ENCODE measurements around the gene ACTN3.
"Not testable (repeated sequence)": the region's sequence is repeated elsewhere in the genome, so short reads cannot be mapped to it uniquely, and the experiment has no call there.

The ACTN3 gene

DNA sequence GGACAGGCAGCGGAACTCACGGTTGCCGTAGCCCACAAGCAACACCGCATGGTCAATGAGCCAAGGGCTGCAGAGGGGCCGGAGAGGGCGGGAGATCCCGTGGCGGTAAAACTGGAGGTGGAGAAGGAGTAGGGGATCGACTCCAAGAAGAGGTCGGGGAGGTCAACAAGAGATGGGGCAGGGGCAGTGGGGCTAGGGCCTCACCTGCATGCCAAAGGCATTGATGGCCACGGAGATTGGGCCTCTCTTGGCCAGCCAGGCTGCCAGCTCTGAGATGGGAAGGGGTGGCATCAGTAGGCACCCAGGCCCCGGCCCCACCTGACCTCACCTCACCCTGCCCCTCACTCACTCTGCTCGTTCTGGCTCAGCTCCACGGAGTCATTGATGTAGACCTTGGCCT is 17.8 kb downstream of the ACTN3 start:
- DNase-seq (ENCODE audit: low read depth, low spot score): no peak

DNA sequence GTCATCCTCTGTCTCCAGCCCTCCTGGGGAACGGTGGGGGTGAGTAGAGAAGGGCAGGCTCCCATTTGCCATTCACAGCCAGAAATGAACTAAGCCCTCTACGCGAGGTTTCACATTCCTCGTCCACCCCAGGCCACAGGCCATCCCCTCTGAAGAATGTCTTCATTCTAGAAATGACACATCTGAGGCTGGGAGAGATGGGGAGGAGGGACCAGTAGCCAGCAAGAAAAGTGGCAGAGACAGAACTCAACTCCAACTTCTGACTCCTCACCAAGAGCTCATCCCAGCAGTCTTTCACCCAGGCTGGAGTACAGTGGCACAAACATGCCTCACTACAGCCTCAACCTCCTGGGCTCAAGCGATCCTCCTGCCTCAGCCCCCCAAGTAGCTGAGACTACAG is 18.3 kb downstream of the ACTN3 start:
- no peak for DNase-seq (ENCODE audit: low read depth, low spot score)

GRCh38 chr11:66566221-66566620 is 19.5 kb downstream of the ACTN3 start:
- DNase-seq (ENCODE audit: low read depth, low spot score): no peak

GRCh38 chr11:66567787-66568123 is 21.1 kb downstream of the ACTN3 start:
- no peak for DNase-seq (ENCODE audit: low read depth, low spot score)

- DNase-seq (ENCODE audit: low read depth, low spot score): no peak
Observed at GRCh38 chr11:66568124-66568916, 21.6 kb downstream of the ACTN3 start, which contains the start of gene CTSF. Gene CTSF (minus strand): TSS chr11:66568606. CDS start chr11:66568486, 120 bp downstream.

- no peak for DNase-seq (ENCODE audit: low read depth, low spot score)
Observed at GRCh38 chr11:66569076-66569475, 22.4 kb downstream of the ACTN3 start.

- DNase-seq (ENCODE audit: low read depth, low spot score): no peak
Observed at GRCh38 chr11:66570079-66570849, 23.6 kb downstream of the ACTN3 start.

DNA sequence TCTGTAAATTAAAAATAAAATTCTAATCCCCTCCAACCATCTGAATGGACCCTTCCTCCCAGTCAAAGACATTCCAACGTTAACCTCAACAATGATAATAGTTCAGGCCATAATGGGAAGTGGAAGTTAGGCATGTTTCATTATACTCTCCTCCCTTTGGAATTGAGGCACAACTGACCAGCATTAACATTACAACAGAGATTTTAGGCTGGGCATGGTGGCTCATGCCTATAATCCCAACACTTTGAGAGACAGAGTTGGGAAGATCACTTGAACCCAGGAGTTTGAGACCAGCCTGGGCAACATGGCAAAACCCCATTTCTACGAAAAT is 24.1 kb downstream of the ACTN3 start:
- DNase-seq (ENCODE audit: low read depth, low spot score): no peak

GRCh38 chr11:66579017-66579606 is 32.4 kb downstream of the ACTN3 start:
- DNase-seq (ENCODE audit: low read depth, low spot score): peak; percentile 47

DNA sequence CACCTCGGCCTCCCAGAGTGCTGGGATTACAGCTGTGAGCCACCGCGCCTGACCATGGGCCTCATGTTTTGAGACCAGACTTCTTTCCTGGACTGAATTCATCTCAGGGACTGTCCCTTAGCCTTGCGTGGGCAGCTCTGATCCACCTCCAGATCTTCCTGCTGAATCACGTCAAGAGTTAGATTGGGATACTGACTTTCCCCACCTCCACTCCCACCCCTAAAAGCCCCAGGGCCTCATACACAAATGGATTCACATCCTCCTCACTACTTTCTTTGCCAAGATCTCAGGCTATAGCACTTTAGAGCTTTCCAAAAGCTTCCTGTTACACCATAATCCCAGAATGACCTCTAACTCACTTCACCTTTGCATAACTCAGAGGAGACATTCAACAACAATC is 34.1 kb downstream of the ACTN3 start:
- DNase-seq (ENCODE audit: low read depth, low spot score): no peak

DNA sequence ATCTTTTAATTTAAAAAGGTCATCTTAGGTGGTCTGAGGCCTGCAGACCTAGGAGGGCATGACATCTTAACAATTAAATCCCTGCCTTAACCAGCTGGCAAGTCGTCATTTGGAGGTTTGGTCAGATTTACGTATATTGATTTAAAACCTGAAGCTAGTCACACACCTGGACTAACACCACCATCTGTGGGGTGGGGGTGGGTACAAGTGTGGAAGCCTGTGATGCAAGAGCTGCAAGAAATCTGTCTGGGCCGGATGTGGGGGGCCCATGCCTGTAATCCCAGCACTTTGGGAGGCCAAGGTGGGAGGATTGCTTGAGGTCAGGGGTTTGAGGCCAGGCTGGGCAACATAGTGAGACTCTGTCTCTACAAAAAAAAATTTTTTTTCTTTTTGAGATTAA is 34.6 kb downstream of the ACTN3 start:
- no peak for DNase-seq (ENCODE audit: low read depth, low spot score)

DNA sequence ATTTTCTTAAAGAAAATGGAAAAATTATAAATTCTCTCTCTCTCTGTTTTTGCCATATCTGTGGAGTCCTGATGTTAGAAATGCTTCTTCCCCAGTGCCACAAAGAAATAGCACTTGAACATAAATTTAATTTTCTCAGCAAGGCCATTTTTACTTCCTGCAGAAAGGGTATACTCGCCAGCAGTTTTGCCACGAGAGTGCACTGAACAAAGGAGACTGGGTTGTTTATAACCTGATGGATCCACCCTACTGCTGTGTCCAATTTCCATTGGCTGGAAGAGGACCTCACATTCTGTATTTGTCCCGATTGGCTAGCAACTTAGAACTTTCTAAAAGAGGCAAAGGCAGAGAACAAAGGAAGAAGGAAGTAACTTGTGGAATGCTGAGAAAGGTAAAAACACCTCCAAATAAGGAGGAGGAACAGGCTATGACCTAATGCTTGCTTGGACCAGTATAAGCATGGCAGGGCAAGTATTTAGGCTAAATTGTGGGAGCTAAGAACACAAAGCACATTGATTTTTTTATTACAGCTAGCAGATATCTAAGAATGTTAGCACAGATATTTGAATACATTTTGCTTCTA is 36.0 kb downstream of the ACTN3 start:
- not testable (repeated sequence) for DNase-seq (ENCODE audit: low read depth, low spot score)

DNA sequence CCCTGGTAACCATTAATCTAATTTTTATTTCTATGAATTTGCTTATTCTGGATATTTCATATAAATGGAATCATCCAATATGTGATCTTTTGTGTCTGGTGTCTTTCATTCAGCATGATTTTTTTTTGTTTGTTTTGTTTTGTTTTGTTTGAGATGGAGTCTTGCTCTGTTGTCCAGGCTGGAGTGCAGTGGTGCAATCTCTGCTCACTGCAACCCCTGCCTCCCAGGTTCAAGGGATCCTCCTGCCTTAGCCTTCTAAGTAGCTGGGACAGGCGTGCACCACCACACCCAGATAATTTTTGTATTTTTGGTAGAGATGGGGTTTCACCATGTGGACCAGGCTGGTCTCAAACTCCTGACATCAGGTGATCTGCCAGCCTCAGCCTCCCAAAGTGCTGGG is 38.7 kb downstream of the ACTN3 start:
- DNase-seq (ENCODE audit: low read depth, low spot score): not testable (repeated sequence)

- DNase-seq (ENCODE audit: low read depth, low spot score): no peak
Observed at GRCh38 chr11:66586136-66586535, 39.4 kb downstream of the ACTN3 start.

DNA sequence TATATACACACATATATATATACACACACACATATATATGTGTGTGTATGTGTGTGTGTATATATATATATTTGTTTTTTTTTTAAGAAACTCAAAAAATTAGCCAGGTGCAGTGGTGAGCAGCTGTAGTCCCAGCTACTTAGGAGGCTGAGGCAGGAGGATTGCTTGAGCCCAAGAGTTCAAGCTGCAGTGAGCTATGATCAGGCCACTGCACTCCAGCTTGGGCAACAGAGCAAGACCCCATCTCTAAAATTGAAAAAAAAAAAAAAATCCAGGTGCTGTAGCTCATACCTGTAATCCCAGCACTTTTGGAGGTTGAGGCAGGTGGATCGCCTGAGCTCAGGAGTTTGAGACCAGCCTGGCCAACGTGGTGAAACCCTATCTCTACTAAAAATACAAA is 42.6 kb downstream of the ACTN3 start:
- DNase-seq (ENCODE audit: low read depth, low spot score): not testable (repeated sequence)

- DNase-seq (ENCODE audit: low read depth, low spot score): no peak
Observed at GRCh38 chr11:66589996-66590675, 43.4 kb downstream of the ACTN3 start.

GRCh38 chr11:66591175-66591574 is 44.5 kb downstream of the ACTN3 start:
- DNase-seq (ENCODE audit: low read depth, low spot score): no peak

DNA sequence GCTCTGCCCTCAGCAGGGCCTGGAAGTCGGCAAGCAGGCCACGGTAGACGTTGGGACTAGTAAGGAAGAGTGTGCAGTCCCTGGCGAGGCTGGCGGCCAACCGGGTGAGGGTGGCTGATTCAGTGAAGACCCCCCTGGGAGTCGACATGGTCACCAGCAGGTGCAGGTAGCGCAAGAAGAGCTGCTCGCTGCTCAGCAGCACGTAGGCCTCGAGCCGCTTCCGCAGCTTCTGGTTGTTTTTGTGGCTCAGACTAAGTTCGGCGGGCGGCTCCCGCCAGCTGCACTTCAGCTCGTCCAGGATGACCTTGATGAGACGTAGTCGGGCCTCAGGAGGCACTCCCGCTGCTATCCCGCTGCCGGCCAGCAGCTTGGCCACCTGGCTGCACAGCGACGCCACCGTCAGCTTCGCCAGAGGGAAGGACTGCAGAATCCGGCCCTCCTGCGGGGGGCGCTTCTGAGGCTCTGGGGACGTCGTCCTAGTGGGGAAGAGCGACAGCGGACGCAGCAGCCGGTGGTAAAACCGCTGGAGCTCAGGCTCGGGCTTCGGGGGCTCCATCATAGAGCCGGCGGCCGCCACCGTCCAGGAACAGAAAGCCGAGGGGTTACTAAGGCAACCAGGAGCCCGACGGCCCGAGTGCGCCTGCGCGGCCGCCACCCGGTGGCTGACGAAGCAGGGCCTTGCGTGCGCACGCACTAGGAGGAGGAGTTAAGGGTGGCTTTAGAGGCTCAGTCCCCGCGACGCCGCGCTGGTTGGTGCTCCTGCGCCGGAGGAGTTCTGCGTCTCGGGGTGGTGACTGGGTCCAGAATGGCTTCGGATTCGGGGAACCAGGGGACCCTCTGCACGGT is 46.0 kb downstream of the ACTN3 start, which contains the start of the genes CCDC87 and CCS:
TSS of gene CCDC87 (minus strand) at position 607 of the 846 bp plus-strand sequence. CDS start at position 559, 48 bp downstream.
TSS of gene CCS (plus strand) at position 729 of the 846 bp plus-strand sequence. CDS start at position 806, 77 bp downstream.
- DNase-seq (ENCODE audit: low read depth, low spot score): no peak

DNA sequence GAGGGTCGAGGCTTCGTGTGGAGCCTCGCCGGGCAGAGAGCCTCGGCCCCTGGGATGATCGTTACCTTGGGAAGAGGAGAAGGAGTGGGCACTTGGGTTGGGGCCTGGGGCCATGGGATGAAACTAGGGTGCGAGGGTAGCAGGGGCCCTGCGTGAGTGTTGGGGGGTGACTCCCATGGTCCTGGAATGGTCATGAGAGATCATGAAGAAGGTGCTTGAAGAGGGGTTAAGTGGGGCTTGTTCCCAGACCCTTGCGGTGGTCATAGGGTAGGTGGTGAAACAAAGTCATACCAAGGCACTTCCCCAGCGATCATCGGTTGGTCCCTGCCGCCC is 46.6 kb downstream of the ACTN3 start:
- DNase-seq (ENCODE audit: low read depth, low spot score): no peak

- DNase-seq (ENCODE audit: low read depth, low spot score): no peak
Observed at GRCh38 chr11:66593650-66594049, 46.9 kb downstream of the ACTN3 start.

All from iPS DF 19.7 (cell line).